BLaER1 treated with 17β-estradiol and CSF1 and Interleukin-3, amounts not matched to agents 10 nM and 100 nM (cell line): ENCODE data around the gene MARVELD3.
"Not testable (repeated sequence)": the region's sequence is repeated elsewhere in the genome, so short reads cannot be mapped to it uniquely, and the experiment has no call there.

Experiments used
- H3K27ac ChIP-seq, 11 experiments: shearing (Covaris generic); formaldehyde crosslinking; 2 replicates each; pipeline ENCODE4 v1.8.1; 2022
- H3K27me3 ChIP-seq, 11 experiments: shearing (Covaris generic); formaldehyde crosslinking; 2 replicates each; pipeline ENCODE4 v1.8.1; 2022
- H3K36me3 ChIP-seq, 11 experiments: shearing (Covaris generic); formaldehyde crosslinking; 2 replicates each; pipeline ENCODE4 v1.8.1; 2022
- H3K4me1 ChIP-seq, 10 experiments: shearing (Covaris generic); formaldehyde crosslinking; 2 replicates each; pipeline ENCODE4 v1.8.1; 2022
- H3K4me2 ChIP-seq, 11 experiments: shearing (Covaris generic); formaldehyde crosslinking; 2 replicates each; pipeline ENCODE4 v1.8.1; 2022
- H3K4me3 ChIP-seq, 10 experiments: shearing (Covaris generic); formaldehyde crosslinking; 2 replicates each; pipeline ENCODE4 v1.8.1; 2022
- H3K9ac ChIP-seq, 11 experiments: shearing (Covaris generic); formaldehyde crosslinking; 2 replicates each; pipeline ENCODE4 v1.8.1; 2022
- H3K9me3 ChIP-seq, 11 experiments: shearing (Covaris generic); formaldehyde crosslinking; replicated peaks in 1 of 11; 2 replicates each; pipeline ENCODE4 v1.8.1; 2022
- H4K20me1 ChIP-seq, 11 experiments: shearing (Covaris generic); formaldehyde crosslinking; 2 replicates each; pipeline ENCODE4 v1.8.1; 2022
- Cebpa-rat ChIP-seq, 11 experiments: shearing (Covaris generic); IDR thresholded peaks; 2 replicates each; pipeline ENCODE4 v1.8.1; 2022

The MARVELD3 gene

GRCh38 chr16:71626018-71626857 lies at the start of gene MARVELD3:
TSS of gene MARVELD3 (plus strand) at chr16:71626184. CDS start at chr16:71626230, 46 bp downstream.
- Histone ChIP-seq H3K36me3 (no peaks in the 10 kb centered on the region), H3K9ac (no peak within 1 kb of the TSS), H3K9me3 (peaks cover 5 to 14% (median 11%) of the 10 kb centered on the region in 11 experiments; a peak in 19 of 22 replicates), H3K4me1 (peaks cover 10 to 48% (median 16%) of the 10 kb centered on the region in 10 experiments; a peak in 19 of 20 replicates), H4K20me1 (no peaks in the 10 kb centered on the region), H3K27me3 (no peaks in the 10 kb centered on the region), H3K4me2 (no peak within 1 kb of the TSS), H3K4me3 (no peak within 1 kb of the TSS), H3K27ac (no peak within 1 kb of the TSS)
- no peak for TF ChIP-seq Cebpa-rat (IDR thresholded peaks at IDR 0.05)

GRCh38 chr16:71576971-71577370 lies 49.0 kb upstream of the MARVELD3 start, which contains the start of gene TAT:
TSS of gene TAT (minus strand) at chr16:71577092. CDS start at chr16:71576415, 677 bp downstream.
- no peaks in the 10 kb centered on the region for H4K20me1 ChIP-seq
- no peak within 1 kb of the TSS for H3K9ac ChIP-seq
- H3K4me1 ChIP-seq = peaks cover 0 to 11% (median 6%) of the 10 kb centered on the region in 10 experiments; a peak in 10 of 20 replicates
- H3K4me3 ChIP-seq = no peak within 1 kb of the TSS
- no peak within 1 kb of the TSS for H3K4me2 ChIP-seq
- no peak for TF ChIP-seq Cebpa-rat (IDR thresholded peaks at IDR 0.05)
- no peak within 1 kb of the TSS for H3K27ac ChIP-seq
- H3K27me3 ChIP-seq = no peaks in the 10 kb centered on the region
- no peaks in the 10 kb centered on the region for H3K9me3 ChIP-seq
- H3K36me3 ChIP-seq = no peaks in the 10 kb centered on the region

GRCh38 chr16:71582553-71582848 lies 43.5 kb upstream of the MARVELD3 start:
- not testable (repeated sequence) for H3K4me2 ChIP-seq, H3K9me3 ChIP-seq, H3K27ac ChIP-seq, H3K36me3 ChIP-seq, H3K27me3 ChIP-seq, H4K20me1 ChIP-seq, H3K4me3 ChIP-seq, H3K9ac ChIP-seq
- H3K4me1 ChIP-seq = peaks cover 8 to 19% (median 13%) of the 10 kb centered on the region in 10 experiments

- H3K27me3 ChIP-seq = no peaks in the 10 kb centered on the region
- no peak overlapping the region for H3K4me3 ChIP-seq
- no peak overlapping the region for H3K27ac ChIP-seq
- TF ChIP-seq Cebpa-rat (IDR thresholded peaks at IDR 0.05) = no peak
- H3K4me2 ChIP-seq = no peak overlapping the region
- peaks cover 13 to 27% (median 21%) of the 10 kb centered on the region in 10 experiments for H3K4me1 ChIP-seq
- no peaks in the 10 kb centered on the region for H3K36me3 ChIP-seq
- peaks cover 0 to 5% (median 0%) of the 10 kb centered on the region in 11 experiments; a peak in 3 of 22 replicates for H3K9me3 ChIP-seq
- H3K9ac ChIP-seq = no peak overlapping the region
- H4K20me1 ChIP-seq = no peaks in the 10 kb centered on the region
These were observed 41.3 kb upstream of the MARVELD3 start for GRCh38 chr16:71584543-71585317.

GRCh38 chr16:71585318-71585703 lies 40.7 kb upstream of the MARVELD3 start:
- no peak for TF ChIP-seq Cebpa-rat (IDR thresholded peaks at IDR 0.05)

GRCh38 chr16:71589334-71589733 lies 36.6 kb upstream of the MARVELD3 start:
- H3K9me3 ChIP-seq, H3K4me2 ChIP-seq, H3K27me3 ChIP-seq, H3K27ac ChIP-seq, H4K20me1 ChIP-seq, H3K4me3 ChIP-seq, H3K9ac ChIP-seq, H3K36me3 ChIP-seq: not testable (repeated sequence)
- peaks cover 14 to 21% (median 18%) of the 10 kb centered on the region in 10 experiments; a peak in 18 of 20 replicates for H3K4me1 ChIP-seq

More at GRCh38 chr16:71585318-71585703, 40.7 kb upstream of the MARVELD3 start:
- Histone ChIP-seq H3K4me2 (no peak overlapping the region), H3K27ac (no peak overlapping the region), H4K20me1 (no peaks in the 10 kb centered on the region), H3K36me3 (no peaks in the 10 kb centered on the region), H3K9ac (no peak overlapping the region), H3K9me3 (peaks cover 0 to 5% (median 0%) of the 10 kb centered on the region in 11 experiments; a peak in 3 of 22 replicates), H3K4me1 (peaks cover 10 to 24% (median 20%) of the 10 kb centered on the region in 10 experiments), H3K4me3 (no peak overlapping the region), H3K27me3 (no peaks in the 10 kb centered on the region)

- H4K20me1 ChIP-seq, H3K27ac ChIP-seq, H3K4me3 ChIP-seq, H3K36me3 ChIP-seq, H3K9ac ChIP-seq, H3K27me3 ChIP-seq, H3K9me3 ChIP-seq: not testable (repeated sequence)
- H3K4me1 ChIP-seq = peaks cover 14 to 21% (median 18%) of the 10 kb centered on the region in 10 experiments; a peak in 18 of 20 replicates
- peak overlapping the region in 2 of 11 experiments; percentile 5 to 6; a peak in 1 of 22 replicates for H3K4me2 ChIP-seq
These were observed 35.9 kb upstream of the MARVELD3 start for GRCh38 chr16:71590071-71590470.

- H3K9me3 ChIP-seq = peaks cover 0 to 5% (median 0%) of the 10 kb centered on the region in 11 experiments; a peak in 3 of 22 replicates
- H3K4me1 ChIP-seq = peaks cover 14 to 21% (median 18%) of the 10 kb centered on the region in 10 experiments; a peak in 18 of 20 replicates
- no peaks in the 10 kb centered on the region for H3K27me3 ChIP-seq
- peak overlapping the region in 3 of 11 experiments; percentile 5 to 12 (median 6); a peak in 3 of 22 replicates for H3K4me2 ChIP-seq
- no peak overlapping the region for H3K9ac ChIP-seq
- no peak overlapping the region for H3K27ac ChIP-seq
- no peaks in the 10 kb centered on the region for H3K36me3 ChIP-seq
- H3K4me3 ChIP-seq = no peak overlapping the region
- H4K20me1 ChIP-seq = no peaks in the 10 kb centered on the region
- no peak; a peak in 1 of 22 replicates for TF ChIP-seq Cebpa-rat (IDR thresholded peaks at IDR 0.05)
These were observed 35.4 kb upstream of the MARVELD3 start for GRCh38 chr16:71590584-71590983.

- Histone ChIP-seq H3K27me3 (no peaks in the 10 kb centered on the region), H3K4me3 (no peak overlapping the region), H3K27ac (no peak overlapping the region), H3K4me2 (no peak overlapping the region), H3K4me1 (peaks cover 13 to 18% (median 15%) of the 10 kb centered on the region in 10 experiments; a peak in 18 of 20 replicates), H3K9me3 (peaks cover 0 to 5% (median 0%) of the 10 kb centered on the region in 11 experiments; a peak in 3 of 22 replicates), H3K36me3 (no peaks in the 10 kb centered on the region), H3K9ac (no peak overlapping the region), H4K20me1 (no peaks in the 10 kb centered on the region)
- no peak for TF ChIP-seq Cebpa-rat (IDR thresholded peaks at IDR 0.05)
These were observed 34.1 kb upstream of the MARVELD3 start for GRCh38 chr16:71591917-71592316.
